Panc1 (cell line): Measurements from ENCODE around the gene SMCO1. TPM values are rescaled to one million over a fixed set of nuclear protein-coding genes. Genes with fewer than 3 reads are reported as not detected.
"Not testable (repeated sequence)": the region's sequence is repeated elsewhere in the genome, so short reads cannot be mapped to it uniquely, and the experiment has no call there.

Experiments
- ATAC-seq: fragments of 200-7000 bp; cut with Tn5 transposase; 2 replicates; pipeline ENCODE4 v1.9.1; 2020; ENCODE audit warnings: mild to moderate bottlenecking, moderate library complexity
- BruUV-seq: library from RNA; stranded (reverse); fragments of 400-500 nt; replicated peaks from 2 replicates; lab custom pipeline; 2021; lab: Mats Ljungman, UMichigan
- CTCF ChIA-PET: fragments of 300-600 bp; sonication (Branson Sonifier 250); formaldehyde crosslinking; loops from one replicate; lab custom pipeline; 2022; ENCODE audit warnings: antibody characterized with exemption; lab: Charles Lee
- POLR2A ChIA-PET: fragments of 300-600 bp; sonication (Branson Sonifier 250); formaldehyde crosslinking; loops from one replicate; lab custom pipeline; 2022; ENCODE audit warnings: antibody characterized with exemption; lab: Charles Lee
- DNase-seq: peaks from one replicate; pipeline ENCODE4 v3.0.0-alpha.2; 2010; ENCODE audit warnings: low read depth, low spot score
- H3K27ac ChIP-seq: 2 replicates; pipeline ENCODE4 v1.5.1; 2011; ENCODE audit warnings: mild to moderate bottlenecking, low read length, inconsistent platforms
- H3K27me3 ChIP-seq: fragments of 200-500 bp; sonication (Bioruptor generic); 2 replicates; pipeline ENCODE4 v1.6.0; 2014; ENCODE audit warnings: low read length, inconsistent platforms; ENCODE audit not compliant: control insufficient read depth, insufficient read depth
- H3K36me3 ChIP-seq: fragments of 200-500 bp; sonication (Bioruptor generic); 2 replicates; pipeline ENCODE4 v1.5.1; 2014; ENCODE audit warnings: inconsistent platforms, mild to moderate bottlenecking, low read length, moderate library complexity; ENCODE audit not compliant: control insufficient read depth, insufficient read depth
- H3K4me1 ChIP-seq: 2 replicates; pipeline ENCODE4 v1.5.1; 2011; ENCODE audit warnings: inconsistent platforms, mild to moderate bottlenecking, low read length, moderate library complexity; ENCODE audit not compliant: control insufficient read depth, insufficient read depth
- H3K4me3 ChIP-seq, 2 experiments: 2 replicates each; pipeline ENCODE4 v1.5.1; 2011 to 2012; ENCODE audit warnings: low read depth in 2 of 2, low read length in 2 of 2, mild to moderate bottlenecking in 2 of 2, inconsistent platforms in 1 of 2, moderate library complexity in 1 of 2
- H3K9me3 ChIP-seq: fragments of 200-500 bp; sonication (Bioruptor generic); 2 replicates; pipeline ENCODE4 v1.5.1; 2014; ENCODE audit warnings: low read depth, mild to moderate bottlenecking, inconsistent platforms, low read length, moderate library complexity; ENCODE audit not compliant: control insufficient read depth, insufficient read depth
- CTCF ChIP-seq: fragments of 450-650 bp; IDR thresholded peaks from 2 replicates; pipeline ENCODE4 v1.5.1; 2017; ENCODE audit warnings: mild to moderate bottlenecking
- POLR2AphosphoS5 ChIP-seq: IDR thresholded peaks from 2 replicates; pipeline ENCODE4 v1.6.1; 2012; ENCODE audit warnings: mild to moderate bottlenecking, low read depth, low read length, moderate library complexity
- REST ChIP-seq, 2 experiments: IDR thresholded peaks; 2 replicates each; pipeline ENCODE4 v1.6.1; 2011 to 2012; ENCODE audit warnings: low read depth in 2 of 2, control low read depth in 1 of 2, low read length in 1 of 2, mild to moderate bottlenecking in 1 of 2, moderate library complexity in 1 of 2; ENCODE audit not compliant: insufficient read depth in 1 of 2
- SIN3A ChIP-seq: IDR thresholded peaks from 2 replicates; pipeline ENCODE4 v1.6.1; 2012; ENCODE audit warnings: low read depth, mild to moderate bottlenecking, low read length, moderate library complexity, borderline replicate concordance; ENCODE audit not compliant: insufficient read depth
- TCF7L2 ChIP-seq: IDR thresholded peaks from 2 replicates; pipeline ENCODE4 v1.6.1; 2011; ENCODE audit warnings: mild to moderate bottlenecking, low read depth, low read length, inconsistent platforms
- in situ Hi-C: cut with HindIII; loops from 2 replicates; pipeline ENCODE4 v1.10.0; 2016; ENCODE audit warnings: low sequenced_read_pairs, low pct_unique_long_range_greater_than_20kb
- intact Hi-C: fragments of 100-400 bp; cut with micrococcal nuclease; formaldehyde crosslinking; loops from one replicate; pipeline ENCODE4 v1.10.0; 2022; ENCODE audit not compliant: unreplicated experiment
- total RNA-seq: library from RNA; stranded (reverse); gene quantifications from one replicate; pipeline ENCODE4 v1.2.1, GENCODE V29; 2021; ENCODE audit not compliant: unreplicated experiment

The SMCO1 gene
- total RNA-seq, 1 experiment from 2014 or later: not detected

DNA sequence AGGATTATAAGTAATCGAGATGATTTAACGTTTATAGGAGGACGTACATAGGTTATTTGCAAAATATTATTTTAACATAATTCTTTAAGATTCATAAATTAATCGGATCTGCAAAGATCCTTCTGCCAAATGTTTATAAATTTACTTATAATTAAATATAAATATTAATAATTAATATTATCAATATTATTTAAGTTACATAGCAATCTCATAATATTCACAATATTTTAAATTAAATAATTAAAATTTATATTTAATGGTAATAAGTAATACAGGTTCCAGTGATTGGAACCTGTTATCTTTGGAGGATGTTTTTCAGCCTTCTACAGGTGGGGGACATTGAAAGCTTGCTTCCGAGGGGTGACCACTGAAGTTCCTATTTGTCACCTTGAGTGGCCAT, 37.1 kb upstream of the SMCO1 start:
- ATAC-seq (no peak), DNase-seq (no peak)
- CTCF ChIA-PET: no interaction called here
- in situ Hi-C loops (no loop called here), intact Hi-C loops (no loop called here)
- no peaks in the 10 kb centered on the region for H3K4me1 ChIP-seq
- no peaks in the 10 kb centered on the region for H3K36me3 ChIP-seq
- no peaks in the 10 kb centered on the region; the same call in 1 of the 2 replicates for H3K9me3 ChIP-seq
- POLR2A ChIA-PET: no interaction called here
- BruUV-seq: no TSS peak
- H3K27ac ChIP-seq: no peak overlapping the region
- no peak overlapping the region for H3K4me3 ChIP-seq
- TF ChIP-seq POLR2AphosphoS5 (no peak), REST (IDR thresholded peaks at IDR 0.05; ENCODE audit: insufficient read depth in 1 of 2, low read depth in 2 of 2, low read length in 1 of 2) (no peak), SIN3A (no peak), TCF7L2 (no peak), CTCF (no peak)
- no peaks in the 10 kb centered on the region for H3K27me3 ChIP-seq

- intact Hi-C loops, DNase-seq, POLR2A ChIA-PET, H3K4me1 ChIP-seq, H3K9me3 ChIP-seq, BruUV-seq, H3K27me3 ChIP-seq, H3K4me3 ChIP-seq, ATAC-seq, CTCF ChIA-PET, H3K36me3 ChIP-seq, in situ Hi-C loops, H3K27ac ChIP-seq: not testable (repeated sequence)
Observed at GRCh38 chr3:196550172-196550571, 35.0 kb upstream of the SMCO1 start.

GRCh38 chr3:196549312-196549711, 34.2 kb upstream of the SMCO1 start:
- BruUV-seq, ATAC-seq, H3K27ac ChIP-seq, POLR2A ChIA-PET, H3K36me3 ChIP-seq, H3K4me3 ChIP-seq, DNase-seq, CTCF ChIA-PET, intact Hi-C loops, H3K27me3 ChIP-seq, H3K4me1 ChIP-seq, H3K9me3 ChIP-seq, in situ Hi-C loops: not testable (repeated sequence)
